ENCODE measurements around the gene CIRBP. TPM values are rescaled to one million over a fixed set of nuclear protein-coding genes. Genes with fewer than 3 reads are reported as not detected.
A peak's percentile ranks its signal among the peaks of the same experiment; 100 is the strongest.

CIRBP gene
- 564 TPM for polyA plus RNA-seq
- long read RNA-seq, donor 1, transcript CIRBP-245 (2 exons, 1,044 nt): minor isoform, 11 of 124 reads
- long read RNA-seq, donor 1, transcript CIRBP-234 (4 exons, 587 nt): minor isoform, 10 of 124 reads
- long read RNA-seq, donor 1, transcript CIRBP-201 (7 exons, 1,328 nt): major isoform, 55 of 124 reads
- long read RNA-seq, donor 1, transcript CIRBP-210 (8 exons, 938 nt): minor isoform, 19 of 124 reads
- long read RNA-seq, donor 1, partial matches to known transcripts: 5 of 124 reads
- long read RNA-seq, donor 1, other reads (novel, unspliced or antisense): 14 of 124 reads
- long read RNA-seq, donor 2, transcript CIRBP-246 (6 exons, 1,043 nt): minor isoform, 14 of 410 reads
- long read RNA-seq, donor 2, transcript CIRBP-234 (4 exons, 587 nt): minor isoform, 12 of 410 reads
- long read RNA-seq, donor 2, transcript CIRBP-201 (7 exons, 1,328 nt): major isoform, 109 of 410 reads
- long read RNA-seq, donor 2, transcript CIRBP-245 (2 exons, 1,044 nt): minor isoform, 47 of 410 reads
- long read RNA-seq, donor 2, partial matches to known transcripts: 191 of 410 reads
- long read RNA-seq, donor 2, other reads (novel, unspliced or antisense): 16 of 410 reads
- long read RNA-seq, donor 3: 0 reads
- long read RNA-seq, donor 4, transcript CIRBP-201 (7 exons, 1,328 nt): major isoform, 14 of 22 reads
- long read RNA-seq, donor 4, partial matches to known transcripts: 0 of 22 reads
- long read RNA-seq, donor 4, other reads (novel, unspliced or antisense): 0 of 22 reads
- long read RNA-seq, donor 5, transcript CIRBP-210 (8 exons, 938 nt): minor isoform, 9 of 130 reads
- long read RNA-seq, donor 5, transcript CIRBP-246 (6 exons, 1,043 nt): minor isoform, 10 of 130 reads
- long read RNA-seq, donor 5, transcript CIRBP-245 (2 exons, 1,044 nt): minor isoform, 12 of 130 reads
- long read RNA-seq, donor 5, transcript CIRBP-201 (7 exons, 1,328 nt): major isoform, 68 of 130 reads
- long read RNA-seq, donor 5, partial matches to known transcripts: 0 of 130 reads
- long read RNA-seq, donor 5, other reads (novel, unspliced or antisense): 15 of 130 reads
- long read RNA-seq, donor 6, transcript CIRBP-245 (2 exons, 1,044 nt): minor isoform, 18 of 180 reads
- long read RNA-seq, donor 6, transcript CIRBP-234 (4 exons, 587 nt): minor isoform, 24 of 180 reads
- long read RNA-seq, donor 6, transcript CIRBP-210 (8 exons, 938 nt): minor isoform, 30 of 180 reads
- long read RNA-seq, donor 6, transcript CIRBP-201 (7 exons, 1,328 nt): major isoform, 59 of 180 reads
- long read RNA-seq, donor 6, partial matches to known transcripts: 14 of 180 reads
- long read RNA-seq, donor 6, other reads (novel, unspliced or antisense): 21 of 180 reads
- long read RNA-seq, donor 7, transcript CIRBP-234 (4 exons, 587 nt): minor isoform, 9 of 84 reads
- long read RNA-seq, donor 7, transcript CIRBP-210 (8 exons, 938 nt): minor isoform, 7 of 84 reads
- long read RNA-seq, donor 7, transcript CIRBP-201 (7 exons, 1,328 nt): major isoform, 28 of 84 reads
- long read RNA-seq, donor 7, transcript CIRBP-245 (2 exons, 1,044 nt): minor isoform, 17 of 84 reads
- long read RNA-seq, donor 7, partial matches to known transcripts: 10 of 84 reads
- long read RNA-seq, donor 7, other reads (novel, unspliced or antisense): 0 of 84 reads
- long read RNA-seq, donor 8, transcript CIRBP-246 (6 exons, 1,043 nt): minor isoform, 16 of 241 reads
- long read RNA-seq, donor 8, transcript CIRBP-210 (8 exons, 938 nt): minor isoform, 50 of 241 reads
- long read RNA-seq, donor 8, transcript CIRBP-245 (2 exons, 1,044 nt): minor isoform, 21 of 241 reads
- long read RNA-seq, donor 8, transcript CIRBP-201 (7 exons, 1,328 nt): major isoform, 94 of 241 reads
- long read RNA-seq, donor 8, partial matches to known transcripts: 32 of 241 reads
- long read RNA-seq, donor 8, other reads (novel, unspliced or antisense): 12 of 241 reads
- long read RNA-seq, donor 9, transcript CIRBP-201 (7 exons, 1,328 nt): major isoform, 59 of 151 reads
- long read RNA-seq, donor 9, transcript CIRBP-245 (2 exons, 1,044 nt): minor isoform, 13 of 151 reads
- long read RNA-seq, donor 9, transcript CIRBP-210 (8 exons, 938 nt): minor isoform, 29 of 151 reads
- long read RNA-seq, donor 9, transcript CIRBP-246 (6 exons, 1,043 nt): minor isoform, 17 of 151 reads
- long read RNA-seq, donor 9, partial matches to known transcripts: 23 of 151 reads
- long read RNA-seq, donor 9, other reads (novel, unspliced or antisense): 0 of 151 reads
- long read RNA-seq, donor 10, transcript CIRBP-234 (4 exons, 587 nt): minor isoform, 13 of 152 reads
- long read RNA-seq, donor 10, transcript CIRBP-245 (2 exons, 1,044 nt): minor isoform, 12 of 152 reads
- long read RNA-seq, donor 10, transcript CIRBP-210 (8 exons, 938 nt): minor isoform, 14 of 152 reads
- long read RNA-seq, donor 10, transcript CIRBP-201 (7 exons, 1,328 nt): major isoform, 80 of 152 reads
- long read RNA-seq, donor 10, partial matches to known transcripts: 13 of 152 reads
- long read RNA-seq, donor 10, other reads (novel, unspliced or antisense): 5 of 152 reads
- long read RNA-seq, donor 11, transcript CIRBP-245 (2 exons, 1,044 nt): minor isoform, 17 of 134 reads
- long read RNA-seq, donor 11, transcript CIRBP-210 (8 exons, 938 nt): minor isoform, 15 of 134 reads
- long read RNA-seq, donor 11, transcript CIRBP-201 (7 exons, 1,328 nt): major isoform, 65 of 134 reads
- long read RNA-seq, donor 11, transcript CIRBP-234 (4 exons, 587 nt): minor isoform, 9 of 134 reads
- long read RNA-seq, donor 11, partial matches to known transcripts: 5 of 134 reads
- long read RNA-seq, donor 11, other reads (novel, unspliced or antisense): 9 of 134 reads

- peaks cover 76% of the 10 kb centered on the region for H3K4me1 ChIP-seq (ENCODE audit: control insufficient read depth, insufficient read depth, low read length)
- DNase-seq: peak; percentile 99 to 100
- peaks cover 37% of the 10 kb centered on the region for H3K36me3 ChIP-seq (ENCODE audit: control insufficient read depth, insufficient read depth, low read length)
- no CpG with 5 or more reads among the region's 50 CpGs for WGBS (ENCODE audit: insufficient coverage, low lambda C conversion rate)
- no peaks in the 10 kb centered on the region for H3K27me3 ChIP-seq (ENCODE audit: control insufficient read depth, insufficient read depth, low read length)
- H3K4me3 ChIP-seq (ENCODE audit: low read length): peak within 1 kb of the TSS; percentile 74
- H3K27ac ChIP-seq (ENCODE audit: low read length): peak within 1 kb of the TSS; percentile 66
- H3K9me3 ChIP-seq (ENCODE audit: control insufficient read depth, low read depth, low read length): peaks cover 8% of the 10 kb centered on the region
Observed at GRCh38 chr19:1269065-1269477, at the start of gene CIRBP. Gene CIRBP, plus strand, starts transcription at chr19:1269332. Its CDS starts 1,602 bp downstream, at chr19:1270934.

GRCh38 chr19:1219786-1220476 lies 49.2 kb upstream of the CIRBP start:
- WGBS (ENCODE audit: insufficient coverage, low lambda C conversion rate): no CpG with 5 or more reads among the region's 19 CpGs
- H3K36me3 ChIP-seq (ENCODE audit: control insufficient read depth, insufficient read depth, low read length): peaks cover 69% of the 10 kb centered on the region
- no peak overlapping the region for H3K27ac ChIP-seq (ENCODE audit: low read length)
- H3K4me1 ChIP-seq (ENCODE audit: control insufficient read depth, insufficient read depth, low read length): peaks cover 22% of the 10 kb centered on the region
- H3K4me3 ChIP-seq (ENCODE audit: low read length): no peak overlapping the region
- H3K9me3 ChIP-seq (ENCODE audit: control insufficient read depth, low read depth, low read length): no peaks in the 10 kb centered on the region
- DNase-seq: no peak
- no peaks in the 10 kb centered on the region for H3K27me3 ChIP-seq (ENCODE audit: control insufficient read depth, insufficient read depth, low read length)

- Histone ChIP-seq H3K27ac (ENCODE audit: low read length) (no peak overlapping the region), H3K4me1 (ENCODE audit: control insufficient read depth, insufficient read depth, low read length) (peaks cover 21% of the 10 kb centered on the region), H3K4me3 (ENCODE audit: low read length) (no peak overlapping the region), H3K36me3 (ENCODE audit: control insufficient read depth, insufficient read depth, low read length) (peaks cover 70% of the 10 kb centered on the region), H3K9me3 (ENCODE audit: control insufficient read depth, low read depth, low read length) (no peaks in the 10 kb centered on the region), H3K27me3 (ENCODE audit: control insufficient read depth, insufficient read depth, low read length) (no peaks in the 10 kb centered on the region)
- no CpG with 5 or more reads among the region's 33 CpGs for WGBS (ENCODE audit: insufficient coverage, low lambda C conversion rate)
- DNase-seq: no peak
Observed at GRCh38 chr19:1220477-1220930, 48.6 kb upstream of the CIRBP start.

DNA sequence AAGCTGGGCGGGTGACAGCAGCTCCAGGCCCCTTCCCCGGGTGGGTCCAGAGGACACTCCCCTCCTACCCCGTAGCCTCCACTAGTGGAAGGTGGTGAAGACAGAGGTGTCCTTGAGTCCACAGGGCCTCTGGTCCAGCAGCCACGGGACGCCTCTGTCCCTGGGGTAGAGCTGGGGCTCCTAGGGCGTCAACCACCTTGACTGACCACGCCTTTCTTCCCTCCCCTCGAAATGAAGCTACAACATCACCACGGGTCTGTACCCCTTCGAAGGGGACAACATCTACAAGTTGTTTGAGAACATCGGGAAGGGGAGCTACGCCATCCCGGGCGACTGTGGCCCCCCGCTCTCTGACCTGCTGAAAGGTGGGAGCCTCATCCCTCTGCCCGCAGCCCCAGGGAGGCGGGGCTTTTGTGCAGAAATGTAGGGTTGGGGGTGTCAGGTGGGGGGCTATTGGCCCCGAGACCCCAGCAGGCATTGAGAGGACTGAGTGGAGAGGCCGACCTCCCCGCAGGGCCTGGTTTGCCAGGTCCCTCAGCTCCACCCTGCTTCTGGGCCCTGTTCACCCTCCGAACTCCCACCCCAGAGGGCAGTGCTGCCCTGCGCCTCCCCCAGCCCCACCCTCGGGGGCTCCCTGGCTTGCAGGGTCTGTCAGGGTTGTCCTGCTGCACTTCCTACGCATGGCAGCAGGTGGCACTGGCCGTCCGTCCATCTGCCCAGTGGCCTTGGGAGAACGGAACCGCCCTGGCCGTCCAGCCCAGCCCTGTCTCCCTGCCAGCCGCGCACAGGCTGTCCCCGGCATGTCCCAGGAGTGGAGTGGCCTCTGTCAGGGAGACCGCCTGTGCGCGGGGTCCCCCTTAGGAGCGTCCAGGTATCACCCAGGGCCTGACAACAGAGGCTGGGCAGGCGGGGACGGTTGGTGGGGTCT lies 47.9 kb upstream of the CIRBP start:
- H3K4me1 ChIP-seq (ENCODE audit: control insufficient read depth, insufficient read depth, low read length): peaks cover 18% of the 10 kb centered on the region
- no CpG with 5 or more reads among the region's 38 CpGs for WGBS (ENCODE audit: insufficient coverage, low lambda C conversion rate)

DNA sequence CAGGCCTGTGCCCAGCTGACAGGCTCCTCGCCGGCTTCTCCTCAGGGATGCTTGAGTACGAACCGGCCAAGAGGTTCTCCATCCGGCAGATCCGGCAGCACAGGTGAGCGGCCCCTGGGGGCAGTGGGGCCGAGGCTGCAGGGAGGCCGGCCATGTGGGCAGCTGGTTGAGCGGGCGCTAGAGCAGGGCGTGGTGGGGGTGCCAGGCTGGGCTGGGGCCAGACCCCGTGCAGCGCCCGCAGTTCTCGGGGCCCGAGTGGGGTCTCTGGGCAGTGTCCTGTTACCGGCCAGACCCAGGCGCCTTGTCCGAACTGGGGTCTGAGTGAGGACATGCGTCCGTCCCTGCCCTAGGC lies 47.3 kb upstream of the CIRBP start:
- DNase-seq: no peak
- Histone ChIP-seq H3K36me3 (ENCODE audit: control insufficient read depth, insufficient read depth, low read length) (peaks cover 77% of the 10 kb centered on the region), H3K27ac (ENCODE audit: low read length) (no peak overlapping the region), H3K9me3 (ENCODE audit: control insufficient read depth, low read depth, low read length) (no peaks in the 10 kb centered on the region), H3K4me3 (ENCODE audit: low read length) (no peak overlapping the region), H3K27me3 (ENCODE audit: control insufficient read depth, insufficient read depth, low read length) (no peaks in the 10 kb centered on the region), H3K4me1 (ENCODE audit: control insufficient read depth, insufficient read depth, low read length) (peaks cover 12% of the 10 kb centered on the region)
- WGBS (ENCODE audit: insufficient coverage, low lambda C conversion rate): no CpG with 5 or more reads among the region's 22 CpGs

More for the DNA sequence above, 47.9 kb upstream of the CIRBP start:
- Histone ChIP-seq H3K9me3 (ENCODE audit: control insufficient read depth, low read depth, low read length) (no peaks in the 10 kb centered on the region), H3K4me3 (ENCODE audit: low read length) (no peak overlapping the region), H3K27me3 (ENCODE audit: control insufficient read depth, insufficient read depth, low read length) (no peaks in the 10 kb centered on the region), H3K27ac (ENCODE audit: low read length) (no peak overlapping the region), H3K36me3 (ENCODE audit: control insufficient read depth, insufficient read depth, low read length) (peaks cover 77% of the 10 kb centered on the region)
- no peak for DNase-seq

- Histone ChIP-seq H3K27me3 (ENCODE audit: control insufficient read depth, insufficient read depth, low read length) (no peaks in the 10 kb centered on the region), H3K4me3 (ENCODE audit: low read length) (no peak overlapping the region), H3K4me1 (ENCODE audit: control insufficient read depth, insufficient read depth, low read length) (peaks cover 6% of the 10 kb centered on the region), H3K36me3 (ENCODE audit: control insufficient read depth, insufficient read depth, low read length) (peaks cover 81% of the 10 kb centered on the region), H3K27ac (ENCODE audit: low read length) (no peak overlapping the region), H3K9me3 (ENCODE audit: control insufficient read depth, low read depth, low read length) (no peaks in the 10 kb centered on the region)
- WGBS (ENCODE audit: insufficient coverage, low lambda C conversion rate): no CpG with 5 or more reads among the region's 14 CpGs
- DNase-seq: no peak
Observed at GRCh38 chr19:1222394-1222793, 46.7 kb upstream of the CIRBP start.

- DNase-seq: no peak
- Histone ChIP-seq H3K4me3 (ENCODE audit: low read length) (no peak overlapping the region), H3K36me3 (ENCODE audit: control insufficient read depth, insufficient read depth, low read length) (peaks cover 82% of the 10 kb centered on the region), H3K9me3 (ENCODE audit: control insufficient read depth, low read depth, low read length) (no peaks in the 10 kb centered on the region), H3K27ac (ENCODE audit: low read length) (no peak overlapping the region), H3K27me3 (ENCODE audit: control insufficient read depth, insufficient read depth, low read length) (no peaks in the 10 kb centered on the region), H3K4me1 (ENCODE audit: control insufficient read depth, insufficient read depth, low read length) (peaks cover under 1% of the 10 kb centered on the region)
- WGBS (ENCODE audit: insufficient coverage, low lambda C conversion rate): no CpG with 5 or more reads among the region's 48 CpGs
Observed at GRCh38 chr19:1223018-1223855, 45.9 kb upstream of the CIRBP start.
